Pulmonary artery endothelial cell (primary cell): ENCODE measurements around the gene EQTN. TPM values are rescaled to one million over a fixed set of nuclear protein-coding genes. Genes with fewer than 3 reads are reported as not detected.
"Not testable (repeated sequence)": the region's sequence is repeated elsewhere in the genome, so short reads cannot be mapped to it uniquely, and the experiment has no call there.

Source experiments
- DNase-seq: peaks from one replicate; pipeline ENCODE4 v3.0.0-alpha.2; 2011; ENCODE audit warnings: low read depth, low spot score
- total RNA-seq: library from RNA; depleted of rRNA; stranded (reverse); fragments of >200 nt; gene quantifications from 2 replicates; pipeline ENCODE4 v1.2.3, GENCODE V29; 2014

The EQTN gene
- total RNA-seq, 1 donor from 2014 or later = not detected

GRCh38 chr9:27293996-27294395 lies 3.0 kb downstream of the EQTN start:
- no peak for DNase-seq

DNA sequence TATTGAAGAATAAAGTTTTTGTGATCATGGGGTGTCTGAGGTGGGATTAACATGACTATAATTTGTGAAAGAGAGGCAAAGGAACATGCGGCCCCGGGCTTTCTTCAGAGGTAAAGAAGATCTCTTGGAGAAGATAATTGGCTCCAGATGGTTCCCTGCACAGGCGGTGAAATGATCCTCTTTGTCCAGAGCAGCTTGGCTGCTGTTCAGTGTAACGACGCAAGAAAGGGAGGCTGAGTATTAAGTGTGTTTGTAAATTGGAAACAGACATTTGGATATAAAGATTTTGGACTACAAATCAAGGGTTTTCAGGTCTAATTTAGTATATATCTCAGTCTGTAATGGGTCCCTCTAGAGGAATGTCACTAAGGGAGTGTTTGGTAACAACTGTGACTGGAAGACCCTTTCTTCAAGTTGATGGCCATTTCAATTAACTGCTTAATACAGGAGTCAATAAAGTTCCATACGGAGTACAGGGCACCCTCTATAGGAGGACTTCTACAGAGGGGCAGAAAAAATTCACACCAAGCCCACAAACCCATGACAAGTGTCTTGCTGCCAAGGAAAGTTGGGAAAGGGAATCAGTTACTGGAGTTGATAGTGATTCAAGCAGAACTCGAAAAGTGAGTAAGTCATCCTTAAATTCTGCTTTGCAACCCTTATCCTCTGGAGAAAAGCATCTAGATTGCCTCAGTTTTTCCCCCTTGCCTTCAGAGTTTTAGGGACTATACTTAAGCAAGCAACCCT lies 4.1 kb downstream of the EQTN start:
- no peak for DNase-seq

DNA sequence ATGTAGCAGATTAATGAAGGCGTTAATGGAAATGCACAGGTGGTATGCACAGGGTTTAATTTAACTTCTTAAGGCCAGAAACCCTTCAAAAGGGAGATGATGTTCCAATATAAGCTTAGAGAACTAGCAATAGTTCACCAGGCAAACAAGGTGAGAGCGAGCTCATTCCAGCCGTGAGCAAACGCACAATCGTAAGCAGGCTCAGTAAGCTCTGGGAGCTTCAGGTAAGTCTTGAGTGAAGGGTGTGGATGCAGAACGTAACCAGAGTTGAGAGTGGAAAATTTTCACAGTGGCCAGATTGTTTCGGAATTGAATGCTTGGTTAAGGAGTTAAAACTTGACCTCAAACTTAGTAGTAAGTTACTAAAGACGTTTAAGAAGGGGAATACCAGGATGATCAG lies 5.7 kb downstream of the EQTN start:
- no peak for DNase-seq

DNA sequence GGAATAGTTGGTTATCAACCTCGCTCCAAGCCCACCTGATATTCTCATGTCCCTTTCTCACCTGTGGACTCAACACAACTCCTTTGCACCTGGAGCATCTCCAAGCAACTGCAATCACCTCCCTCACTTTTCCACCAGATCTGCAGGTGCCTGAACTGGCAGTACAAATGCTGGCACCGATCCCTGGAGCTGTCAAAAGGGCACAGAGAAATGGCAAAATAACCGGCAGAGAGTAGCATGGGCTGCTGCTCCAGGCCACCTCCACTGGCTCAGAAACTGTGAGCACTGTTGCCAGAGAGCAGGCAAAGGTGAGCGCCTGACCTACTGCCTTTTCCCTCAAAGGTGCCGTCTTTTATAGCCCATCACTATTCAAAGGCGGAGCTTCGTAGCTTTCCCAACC lies 14.7 kb downstream of the EQTN start:
- no peak for DNase-seq

DNA sequence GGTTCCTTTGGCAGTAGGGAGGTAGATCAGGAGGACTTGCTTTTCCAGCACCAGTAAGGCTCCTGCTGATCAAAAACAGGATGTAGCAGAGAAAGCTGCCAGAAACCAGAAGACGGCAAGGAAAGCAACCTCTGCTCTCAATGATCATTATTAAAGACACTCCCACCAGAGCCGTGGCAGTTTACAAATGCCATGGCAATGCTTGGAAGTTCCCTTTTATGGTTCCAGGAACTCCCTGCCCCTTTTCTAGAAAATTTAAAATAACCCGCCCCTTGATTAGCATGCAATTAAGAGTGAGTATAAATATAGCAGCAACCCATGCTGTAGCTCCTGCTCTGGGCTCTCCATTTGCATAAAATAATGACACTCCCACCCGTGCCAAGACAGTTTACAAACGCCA lies 16.1 kb downstream of the EQTN start:
- DNase-seq = no peak

GRCh38 chr9:27280249-27280648 lies 16.7 kb downstream of the EQTN start:
- no peak for DNase-seq

GRCh38 chr9:27279611-27280010 lies 17.3 kb downstream of the EQTN start:
- no peak for DNase-seq

- DNase-seq = no peak
Measured at GRCh38 chr9:27278374-27278773, 18.6 kb downstream of the EQTN start.

DNA sequence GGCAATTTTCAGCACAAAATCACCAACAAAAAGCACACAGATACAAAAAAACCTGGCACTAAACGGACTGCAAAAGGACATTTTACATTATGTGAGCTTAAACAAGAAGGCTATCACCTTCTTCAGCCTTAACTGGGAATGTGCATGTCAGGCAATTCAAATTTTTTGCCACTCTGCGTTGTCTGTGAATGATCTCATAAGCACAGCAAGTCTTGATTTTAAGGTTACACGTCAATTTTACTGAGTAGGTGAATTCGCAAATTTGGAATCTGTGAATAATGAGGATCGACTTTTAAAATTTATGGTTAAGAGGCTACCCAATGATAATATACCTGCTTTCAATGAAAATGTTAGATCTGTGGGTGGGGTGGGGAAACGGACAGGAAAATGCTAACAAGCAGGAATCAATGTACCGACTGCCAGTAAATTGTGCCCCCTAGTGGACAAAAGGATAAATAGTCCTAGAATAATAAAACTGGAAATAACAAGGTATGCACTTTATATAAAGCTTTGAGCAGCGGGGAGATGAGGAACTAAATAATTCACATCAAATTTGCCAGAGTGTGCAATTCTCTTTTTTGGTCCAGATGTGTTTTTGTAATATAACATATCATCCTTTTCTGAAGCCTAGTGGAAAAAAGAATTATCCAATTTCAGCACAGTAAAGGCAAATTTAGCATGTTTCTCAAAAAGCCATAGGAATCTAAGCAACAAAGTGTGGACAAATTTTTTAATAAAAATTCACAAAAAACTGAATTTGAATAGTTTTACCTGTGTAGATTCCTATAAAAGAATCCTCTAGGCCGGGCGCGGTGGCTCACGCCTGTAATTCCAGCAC lies 20.5 kb downstream of the EQTN start:
- DNase-seq = peak; percentile 11

GRCh38 chr9:27273186-27273585 lies 23.8 kb downstream of the EQTN start:
- no peak for DNase-seq

- DNase-seq = no peak
Measured at GRCh38 chr9:27272103-27272502, 24.8 kb downstream of the EQTN start.

GRCh38 chr9:27261517-27262211 lies 35.3 kb downstream of the EQTN start:
- no peak for DNase-seq

GRCh38 chr9:27260789-27261516 lies 36.0 kb downstream of the EQTN start:
- no peak for DNase-seq

- no peak for DNase-seq
Measured at GRCh38 chr9:27258662-27259061, 38.3 kb downstream of the EQTN start.

GRCh38 chr9:27248702-27249101 lies 48.2 kb downstream of the EQTN start:
- DNase-seq = no peak

- no peak for DNase-seq
Measured at GRCh38 chr9:27247756-27248155, 49.2 kb downstream of the EQTN start.

- not testable (repeated sequence) for DNase-seq
Measured at GRCh38 chr9:27239648-27240047, 57.3 kb downstream of the EQTN start.
